ENCODE results near the gene COL25A1.
A peak's percentile ranks its signal among the peaks of the same experiment; 100 is the strongest.

The COL25A1 gene

DNA sequence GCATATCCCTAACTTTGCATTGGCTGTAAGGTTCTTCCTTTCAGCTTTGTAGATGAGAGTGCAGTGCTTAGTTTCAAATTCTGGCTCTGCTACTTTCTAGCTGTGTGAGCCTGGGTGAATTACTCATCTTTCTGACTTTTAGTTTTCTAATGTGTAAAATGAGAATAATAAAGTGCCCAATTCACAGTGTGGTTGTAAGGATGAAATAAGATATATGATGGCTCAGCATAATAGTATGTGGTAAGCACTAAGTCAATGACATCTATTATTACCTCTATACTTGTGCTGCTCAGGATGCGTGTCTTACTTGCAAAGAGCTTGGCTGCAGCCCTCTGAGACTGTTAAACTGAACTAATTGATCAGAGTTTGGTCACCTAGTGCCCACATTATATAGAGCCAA lies 509.0 kb downstream of the COL25A1 start:
- H3K4me3 ChIP-seq (ENCODE audit: control insufficient read depth, low read depth, low read length): no peak overlapping the region
- DNase-seq (ENCODE audit: low read depth): no peak
- TF ChIP-seq CTCF (conservative IDR thresholded peaks at IDR 0.05; ENCODE audit: control insufficient read depth, insufficient read depth, low read depth, low read length): no peak

DNA sequence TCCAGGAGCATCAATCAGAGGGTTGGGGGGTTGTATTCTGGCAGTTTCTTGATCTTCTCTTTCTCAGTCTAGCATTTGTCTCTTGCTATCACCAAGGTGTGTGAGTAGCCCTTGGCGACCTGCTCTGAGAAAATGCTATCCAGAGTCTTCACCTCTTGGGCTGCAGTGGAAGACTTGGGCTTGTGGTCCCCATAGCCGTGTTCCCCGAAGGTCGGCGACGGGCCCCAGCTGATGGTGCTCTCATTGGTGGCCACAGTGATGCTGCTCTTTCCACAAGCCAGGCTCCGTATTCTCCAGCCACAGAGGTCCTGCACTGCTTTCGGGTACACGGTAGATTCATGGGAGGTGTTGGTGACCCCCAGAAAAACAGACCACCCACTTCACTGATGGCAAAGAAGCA lies 513.7 kb downstream of the COL25A1 start:
- no peak for DNase-seq (ENCODE audit: low read depth)
- no peak for TF ChIP-seq CTCF (conservative IDR thresholded peaks at IDR 0.05; ENCODE audit: control insufficient read depth, insufficient read depth, low read depth, low read length)
- H3K4me3 ChIP-seq (ENCODE audit: control insufficient read depth, low read depth, low read length): no peak overlapping the region

GRCh38 chr4:108787724-108788123 lies 514.7 kb downstream of the COL25A1 start:
- no peak for TF ChIP-seq CTCF (conservative IDR thresholded peaks at IDR 0.05; ENCODE audit: control insufficient read depth, insufficient read depth, low read depth, low read length)
- no peak for DNase-seq (ENCODE audit: low read depth)
- H3K4me3 ChIP-seq (ENCODE audit: control insufficient read depth, low read depth, low read length): no peak overlapping the region

DNA sequence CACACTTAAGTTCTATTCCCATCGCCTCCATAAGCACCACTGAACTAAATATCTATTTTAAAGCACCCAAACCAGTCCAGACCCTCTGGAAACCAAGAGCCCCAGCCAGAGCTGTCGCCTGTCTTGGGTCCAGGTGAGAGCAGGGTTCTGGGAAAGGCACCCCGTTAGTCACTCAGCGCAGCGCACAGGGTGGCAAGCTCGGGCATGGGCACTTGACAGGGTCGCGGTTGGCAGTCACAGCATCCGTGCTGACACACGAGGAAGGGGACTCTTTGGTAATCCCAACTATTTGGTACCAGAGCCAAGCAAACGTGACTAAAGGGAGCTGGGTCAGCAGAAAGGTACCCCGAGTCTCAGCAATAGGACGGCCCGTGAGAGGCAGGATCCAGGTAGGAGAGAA lies 515.4 kb downstream of the COL25A1 start:
- H3K4me3 ChIP-seq (ENCODE audit: control insufficient read depth, low read depth, low read length): no peak overlapping the region
- TF ChIP-seq CTCF (conservative IDR thresholded peaks at IDR 0.05; ENCODE audit: control insufficient read depth, insufficient read depth, low read depth, low read length): no peak
- no peak for DNase-seq (ENCODE audit: low read depth)

- no peak for DNase-seq (ENCODE audit: low read depth)
- no peak overlapping the region for H3K4me3 ChIP-seq (ENCODE audit: control insufficient read depth, low read depth, low read length)
- TF ChIP-seq CTCF (conservative IDR thresholded peaks at IDR 0.05; ENCODE audit: control insufficient read depth, insufficient read depth, low read depth, low read length): no peak
Observed at GRCh38 chr4:108786351-108786750, 516.1 kb downstream of the COL25A1 start.

DNA sequence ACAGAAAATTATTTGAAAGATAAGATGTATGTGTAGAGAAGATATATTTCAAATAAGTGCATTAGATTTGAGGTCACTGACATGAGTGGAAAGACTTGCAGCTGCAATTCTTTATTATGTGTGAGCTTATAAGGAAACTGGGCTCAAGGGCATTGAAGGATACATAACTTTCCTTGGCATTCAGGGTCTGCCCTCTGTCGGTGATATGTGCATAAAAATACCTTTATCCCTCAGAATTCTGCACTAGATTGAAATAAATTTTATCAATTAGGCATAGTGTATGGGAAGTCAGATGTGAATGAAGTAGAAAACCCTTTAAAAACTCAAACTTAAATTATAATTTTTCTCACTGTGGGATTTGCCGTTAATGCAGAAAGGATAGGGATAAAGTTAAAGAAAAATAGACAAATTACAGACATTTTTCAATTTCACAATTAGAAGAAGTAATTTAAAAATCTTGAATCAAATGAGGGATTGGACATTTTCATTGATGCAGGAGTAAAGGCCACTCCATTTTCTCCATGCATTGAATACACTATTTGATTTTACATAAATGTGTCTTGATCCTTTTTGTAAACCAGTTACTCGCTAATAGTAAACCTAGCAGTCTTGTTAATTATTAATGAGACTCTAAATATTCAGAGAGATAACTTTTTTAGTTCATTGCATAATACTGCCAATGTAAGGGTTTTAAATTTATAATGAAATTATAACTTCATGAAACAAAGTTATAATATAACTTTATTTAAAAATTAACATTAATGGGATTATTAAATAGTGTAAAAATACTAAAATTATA lies 518.6 kb downstream of the COL25A1 start:
- peak; percentile 22 for DNase-seq (ENCODE audit: low read depth)
- peak; percentile 25 for TF ChIP-seq CTCF (conservative IDR thresholded peaks at IDR 0.05; ENCODE audit: control insufficient read depth, insufficient read depth, low read depth, low read length)
- H3K4me3 ChIP-seq (ENCODE audit: control insufficient read depth, low read depth, low read length): no peak overlapping the region

All from fibroblast of mammary gland (primary cell).